Subcutaneous adipose tissue (tissue), 4 donors: Measurements from ENCODE around the gene PSKH1. TPM values are rescaled to one million over a fixed set of nuclear protein-coding genes. Genes with fewer than 3 reads are reported as not detected.

Experiments used
- CTCF ChIP-seq: fragments of 450-650 bp; IDR thresholded peaks from one replicate; pipeline ENCODE4 v1.5.1; 2016; ENCODE audit warnings: low read depth, mild to moderate bottlenecking, control low read depth, antibody characterized with exemption, moderate library complexity
- total RNA-seq, 4 donors: library from RNA; depleted of rRNA; stranded (reverse); fragments of >200 nt; gene quantifications; one replicate each; pipeline ENCODE4 v1.1.0, GENCODE V29; 2016

The PSKH1 gene
- 10 to 100 TPM in 2 of 4 donors, 1 to 10 TPM in 2; 7.0 to 28.4 (median 10.9) TPM for total RNA-seq

- TF ChIP-seq CTCF = no peak
Observed at GRCh38 chr16:67892899-67893742, at the start of gene PSKH1. PSKH1 (plus strand) TSS chr16:67893254; CDS start chr16:67908750, 15,496 bp downstream.

DNA sequence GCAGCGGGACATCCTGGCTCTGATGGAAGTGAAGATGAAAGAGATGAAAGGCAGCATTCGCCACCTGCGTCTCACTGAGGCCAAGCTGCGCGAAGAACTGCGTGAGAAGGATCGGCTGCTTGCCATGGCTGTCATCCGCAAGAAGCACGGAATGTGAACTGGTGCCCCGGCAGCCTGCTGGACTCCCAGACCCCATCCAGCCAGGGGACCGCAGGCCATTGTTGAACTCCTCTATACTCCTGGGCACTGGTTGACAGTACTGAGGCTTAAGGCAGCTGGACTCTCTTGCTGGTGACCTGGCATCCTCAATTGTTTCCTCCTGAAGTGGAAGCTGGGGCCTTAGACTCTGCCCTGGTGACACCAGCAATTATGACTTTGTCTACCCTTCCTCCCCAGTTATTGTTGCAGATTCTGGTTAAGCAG lies 49.7 kb upstream of the PSKH1 start:
- TF ChIP-seq CTCF = no peak

GRCh38 chr16:67844497-67844896 lies 48.6 kb upstream of the PSKH1 start:
- no peak for TF ChIP-seq CTCF

DNA sequence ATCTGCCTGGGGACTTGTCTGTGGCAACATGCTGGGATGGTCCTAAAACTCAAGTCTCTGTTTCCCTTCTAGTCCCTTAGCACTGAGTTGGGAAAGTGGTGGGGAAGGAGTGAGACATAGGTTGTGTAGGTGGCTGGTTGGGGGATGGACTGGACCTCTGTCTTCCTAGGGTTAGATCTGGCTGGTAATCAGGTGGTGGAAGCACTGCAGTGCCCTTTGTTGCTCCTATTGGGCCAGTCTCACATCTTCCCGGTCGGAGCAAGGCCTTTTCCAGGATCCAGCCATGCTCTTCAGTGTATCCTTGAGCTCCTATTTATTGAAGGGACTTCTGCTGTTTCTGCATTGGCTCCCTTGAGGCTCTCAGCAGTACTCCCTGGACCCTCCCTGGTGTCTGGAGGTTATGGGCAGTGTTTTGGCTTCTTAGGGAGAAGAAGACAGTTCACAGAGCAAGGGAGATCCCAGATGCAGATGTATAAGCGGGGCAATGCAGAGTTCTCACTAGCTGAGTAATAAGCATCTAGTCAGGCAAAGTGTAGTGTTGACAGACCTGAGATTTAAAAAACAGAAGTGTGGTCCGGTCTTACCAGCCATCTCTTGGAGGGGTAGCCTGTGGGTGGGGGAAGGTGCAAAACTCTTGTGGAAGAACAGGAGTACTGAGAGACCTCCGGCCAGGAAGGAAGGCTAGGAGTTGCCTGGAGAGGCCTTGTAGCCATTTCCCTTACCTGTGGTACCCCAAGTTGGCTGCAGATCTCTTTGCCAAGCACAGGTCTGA lies 47.6 kb upstream of the PSKH1 start:
- no peak for TF ChIP-seq CTCF

DNA sequence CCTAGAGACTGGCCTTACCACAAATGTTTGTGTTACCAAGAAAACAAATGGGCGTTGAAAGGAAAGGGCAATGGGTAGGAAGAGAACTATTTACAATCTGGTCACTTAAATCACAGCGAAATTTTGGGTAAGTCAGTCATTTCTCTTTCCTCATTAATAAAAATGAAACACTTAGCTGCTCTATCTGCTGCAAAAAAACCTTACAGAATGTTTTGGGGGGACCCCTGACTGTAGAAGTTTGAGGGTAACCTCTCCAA lies 47.1 kb upstream of the PSKH1 start:
- TF ChIP-seq CTCF = no peak

DNA sequence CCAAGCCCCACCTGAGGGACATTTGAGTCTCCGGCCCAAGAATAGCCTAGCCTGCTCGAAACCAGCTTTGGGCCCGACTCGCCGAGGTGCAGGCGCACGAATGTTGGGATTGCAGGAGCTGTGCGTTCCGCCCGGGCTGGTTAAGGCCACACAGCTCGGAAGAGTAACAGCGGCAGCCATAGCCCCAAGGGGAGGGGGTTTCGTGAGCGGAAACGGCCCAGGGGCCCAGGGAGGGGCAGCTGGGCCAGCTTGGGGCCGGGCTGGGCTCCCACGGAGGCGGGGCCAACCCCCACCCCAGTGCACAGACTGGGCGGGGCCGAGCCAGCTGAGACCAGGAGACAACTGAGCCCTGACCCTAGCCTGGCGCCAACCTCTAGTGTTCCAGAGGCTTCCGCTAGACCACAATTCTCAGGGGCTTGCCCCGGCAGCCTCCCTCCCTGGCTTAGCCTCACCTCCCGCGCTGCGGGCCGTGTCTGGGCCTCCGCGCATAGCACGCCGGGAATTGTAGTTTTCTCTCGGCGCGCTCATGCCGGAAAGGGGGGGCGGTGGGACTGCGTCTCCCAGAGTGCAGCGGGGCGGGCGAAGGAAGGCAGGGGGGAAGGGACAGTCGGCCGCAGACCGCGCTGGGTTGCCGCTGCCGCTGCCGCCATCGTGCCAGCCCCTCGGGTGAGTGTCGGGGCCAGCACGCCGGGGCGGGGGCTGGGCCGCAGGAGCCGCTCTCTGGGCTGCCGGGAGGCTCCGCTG lies 46.6 kb upstream of the PSKH1 start, which contains the start of gene NUTF2:
Gene NUTF2 (plus strand): TSS at position 614 of the 744 bp plus-strand sequence. CDS start 18,198 bp downstream, outside the sequence.
- no peak for TF ChIP-seq CTCF
